Endodermal cell (in vitro differentiated cells): ENCODE results near the gene PRKACB. TPM values are rescaled to one million over a fixed set of nuclear protein-coding genes. Genes with fewer than 3 reads are reported as not detected.

ENCODE experiments used
- DNase-seq: peaks from one replicate; pipeline ENCODE4 v3.0.0-alpha.2; 2017
- H3K27ac ChIP-seq: 2 replicates; pipeline ENCODE4 v1.5.1; 2013; ENCODE audit warnings: mild to moderate bottlenecking, low read depth, low read length, moderate library complexity
- H3K27me3 ChIP-seq: 2 replicates; pipeline ENCODE4 v1.6.1; 2013; ENCODE audit warnings: mild to moderate bottlenecking, low read length, moderate library complexity; ENCODE audit not compliant: insufficient read depth, control insufficient read depth, poor library complexity, severe bottlenecking
- H3K36me3 ChIP-seq: 2 replicates; pipeline ENCODE4 v1.7.0; 2013; ENCODE audit warnings: mild to moderate bottlenecking, low read length, moderate library complexity; ENCODE audit not compliant: control insufficient read depth, insufficient read depth
- H3K4me1 ChIP-seq: one replicate; pipeline ENCODE4 v1.7.0; 2013; ENCODE audit warnings: low read length; ENCODE audit not compliant: control insufficient read depth, insufficient read depth
- H3K4me3 ChIP-seq: 2 replicates; pipeline ENCODE4 v1.5.1; 2013; ENCODE audit warnings: mild to moderate bottlenecking, low read length, moderate library complexity
- H3K9ac ChIP-seq: 2 replicates; pipeline ENCODE4 v1.6.1; 2013; ENCODE audit warnings: mild to moderate bottlenecking, low read length, moderate library complexity; ENCODE audit not compliant: poor library complexity, severe bottlenecking; ENCODE audit errors: extremely low read depth
- H3K9me3 ChIP-seq: 2 replicates; pipeline ENCODE4 v1.6.1; 2013; ENCODE audit warnings: mild to moderate bottlenecking, low read length, moderate library complexity; ENCODE audit not compliant: control insufficient read depth
- H3K27ac Mint-ChIP-seq: 2 replicates; pipeline ENCODE4 v1.8.0; 2020; ENCODE audit warnings: mixed read lengths
- H3K27me3 Mint-ChIP-seq: 2 replicates; pipeline ENCODE4 v1.8.0; 2021; ENCODE audit warnings: mild to moderate bottlenecking, mixed read lengths; ENCODE audit not compliant: insufficient read depth
- H3K36me3 Mint-ChIP-seq: 2 replicates; pipeline ENCODE4 v1.8.0; 2020; ENCODE audit warnings: low read depth, mixed read lengths
- H3K4me1 Mint-ChIP-seq: 2 replicates; pipeline ENCODE4 v1.8.0; 2020; ENCODE audit warnings: mixed read lengths
- H3K4me3 Mint-ChIP-seq: 2 replicates; pipeline ENCODE4 v1.8.0; 2020; ENCODE audit warnings: mild to moderate bottlenecking, moderate library complexity, mixed read lengths
- H3K9me3 Mint-ChIP-seq: 2 replicates; pipeline ENCODE4 v1.8.0; 2020; ENCODE audit warnings: mild to moderate bottlenecking, mixed read lengths
- WGBS, 2 experiments: methylation state at CpG; one replicate each; pipeline versions ENCODE4 v1.1.5 to v1.1.7; 2013; ENCODE audit warnings: missing lambda C conversion rate in 2 of 2, mixed read lengths in 1 of 2; ENCODE audit not compliant: insufficient coverage in 1 of 2, insufficient read length in 1 of 2; 5-methylcytosine and 5-hydroxymethylcytosine counted together
- total RNA-seq, 2 donors: library from RNA; stranded (reverse); fragmentation: NEBNext Ultra II Directional in 1 of 2; extraction: Animal tissue kit (Norgen Biotek cat#: 25700) in 1 of 2; gene quantifications; 2 replicates in 1 of 2; 3 replicates in 1 of 2; pipeline ENCODE4 v1.2.1, GENCODE V29; 2021
- TF ChIP-seq, protein P1 (sequence below): fragments of 200-600 bp; sonication (generic); conservative IDR thresholded peaks from 2 replicates; pipeline ENCODE4 v1.5.0; 2021; ENCODE audit warnings: antibody characterized with exemption, mild to moderate bottlenecking

The PRKACB gene
- total RNA-seq, 2 donors from 2014 or later = 19.8 to 36.1 TPM

DNA sequence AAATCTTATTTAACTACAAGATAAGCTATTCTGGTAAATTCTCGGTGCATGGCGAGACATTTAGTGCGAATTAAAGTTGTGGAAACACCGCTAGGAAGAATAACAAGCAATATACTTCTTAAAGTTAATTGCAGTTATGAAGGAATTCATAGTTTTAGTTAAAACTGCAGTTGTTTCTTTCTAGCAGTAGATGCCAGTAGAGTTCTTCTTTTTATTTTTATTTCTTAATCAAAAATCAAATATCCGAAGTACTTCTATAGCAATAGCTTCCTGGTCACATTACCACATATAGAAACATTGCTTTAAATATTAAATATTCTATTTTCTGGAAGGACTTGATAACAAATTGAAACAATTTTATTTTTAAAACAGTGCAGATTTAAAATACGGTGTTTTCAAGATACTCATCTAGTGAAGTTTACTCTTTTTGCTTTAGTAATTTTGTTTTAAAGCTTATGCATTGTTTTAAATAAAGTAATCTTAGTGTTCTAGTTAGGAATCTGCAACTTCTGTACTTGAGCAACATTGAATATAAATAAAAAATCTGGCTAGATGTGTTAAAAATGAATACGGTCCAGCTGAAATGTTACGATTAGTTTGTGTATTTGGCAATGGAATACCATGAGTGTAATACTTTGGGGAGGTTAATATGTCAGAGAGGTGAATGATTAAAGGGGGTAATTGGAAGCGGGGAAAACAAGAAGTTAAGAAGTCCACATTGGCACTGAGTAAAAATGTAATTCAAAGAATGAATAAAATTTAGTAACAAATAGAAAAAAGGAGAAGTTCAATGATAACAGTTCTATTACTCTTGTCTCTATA, 2.7 kb upstream of the PRKACB start:
- Mint-ChIP-seq H3K27ac (no peak overlapping the region), H3K9me3 (peaks cover 6% of the 10 kb centered on the region), H3K36me3 (no peaks in the 10 kb centered on the region), H3K27me3 (no peaks in the 10 kb centered on the region), H3K4me1 (peaks cover 6% of the 10 kb centered on the region), H3K4me3 (no peak overlapping the region)
- Histone ChIP-seq H3K9me3 (peaks cover 6% of the 10 kb centered on the region), H3K27me3 (no peaks in the 10 kb centered on the region), H3K9ac (no peak overlapping the region), H3K36me3 (no peaks in the 10 kb centered on the region), H3K27ac (no peak overlapping the region), H3K4me3 (no peak overlapping the region), H3K4me1 (no peaks in the 10 kb centered on the region)
- TF ChIP-seq, protein P1, sequence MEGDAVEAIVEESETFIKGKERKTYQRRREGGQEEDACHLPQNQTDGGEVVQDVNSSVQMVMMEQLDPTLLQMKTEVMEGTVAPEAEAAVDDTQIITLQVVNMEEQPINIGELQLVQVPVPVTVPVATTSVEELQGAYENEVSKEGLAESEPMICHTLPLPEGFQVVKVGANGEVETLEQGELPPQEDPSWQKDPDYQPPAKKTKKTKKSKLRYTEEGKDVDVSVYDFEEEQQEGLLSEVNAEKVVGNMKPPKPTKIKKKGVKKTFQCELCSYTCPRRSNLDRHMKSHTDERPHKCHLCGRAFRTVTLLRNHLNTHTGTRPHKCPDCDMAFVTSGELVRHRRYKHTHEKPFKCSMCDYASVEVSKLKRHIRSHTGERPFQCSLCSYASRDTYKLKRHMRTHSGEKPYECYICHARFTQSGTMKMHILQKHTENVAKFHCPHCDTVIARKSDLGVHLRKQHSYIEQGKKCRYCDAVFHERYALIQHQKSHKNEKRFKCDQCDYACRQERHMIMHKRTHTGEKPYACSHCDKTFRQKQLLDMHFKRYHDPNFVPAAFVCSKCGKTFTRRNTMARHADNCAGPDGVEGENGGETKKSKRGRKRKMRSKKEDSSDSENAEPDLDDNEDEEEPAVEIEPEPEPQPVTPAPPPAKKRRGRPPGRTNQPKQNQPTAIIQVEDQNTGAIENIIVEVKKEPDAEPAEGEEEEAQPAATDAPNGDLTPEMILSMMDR = peak; percentile 62
- WGBS, 2 experiments = 92 to 94% methylated on average over 3 to 9 of the region's 9 CpGs
- DNase-seq = no peak

DNA sequence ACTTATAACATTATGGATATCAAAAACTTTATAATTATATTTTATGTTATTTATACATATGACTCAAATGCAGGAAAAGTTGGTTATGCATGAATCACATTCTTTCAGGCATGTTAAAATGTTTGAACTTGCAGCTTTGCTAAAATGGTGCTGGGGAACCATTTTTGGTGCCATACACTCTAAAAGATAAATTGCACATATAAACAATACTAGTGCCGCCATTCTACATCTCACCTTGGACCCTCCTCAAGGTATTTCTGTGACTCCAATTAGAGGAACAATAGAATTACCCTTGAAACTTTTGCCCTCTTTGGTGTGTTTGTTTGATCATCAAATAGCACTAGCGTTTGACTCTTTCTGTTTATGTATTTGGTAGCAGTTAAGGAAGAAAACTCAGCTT, 997 bp downstream of the PRKACB start:
- Mint-ChIP-seq H3K4me1 (peaks cover 6% of the 10 kb centered on the region), H3K27me3 (no peaks in the 10 kb centered on the region), H3K36me3 (no peaks in the 10 kb centered on the region), H3K4me3 (no peak overlapping the region), H3K9me3 (no peaks in the 10 kb centered on the region), H3K27ac (no peak overlapping the region)
- no peaks in the 10 kb centered on the region for H3K9me3 ChIP-seq
- H3K9ac ChIP-seq = no peak overlapping the region
- H3K27ac ChIP-seq = no peak overlapping the region
- no peak for DNase-seq
- no peaks in the 10 kb centered on the region for H3K27me3 ChIP-seq
- H3K4me1 ChIP-seq = no peaks in the 10 kb centered on the region
- 87% methylated on average over 1 of the region's 2 CpGs; no CpG with 5 or more reads in 1 of the 2 experiments for WGBS, 2 experiments
- TF ChIP-seq, protein P1 = no peak
- H3K4me3 ChIP-seq = no peak overlapping the region
- no peaks in the 10 kb centered on the region for H3K36me3 ChIP-seq

DNA sequence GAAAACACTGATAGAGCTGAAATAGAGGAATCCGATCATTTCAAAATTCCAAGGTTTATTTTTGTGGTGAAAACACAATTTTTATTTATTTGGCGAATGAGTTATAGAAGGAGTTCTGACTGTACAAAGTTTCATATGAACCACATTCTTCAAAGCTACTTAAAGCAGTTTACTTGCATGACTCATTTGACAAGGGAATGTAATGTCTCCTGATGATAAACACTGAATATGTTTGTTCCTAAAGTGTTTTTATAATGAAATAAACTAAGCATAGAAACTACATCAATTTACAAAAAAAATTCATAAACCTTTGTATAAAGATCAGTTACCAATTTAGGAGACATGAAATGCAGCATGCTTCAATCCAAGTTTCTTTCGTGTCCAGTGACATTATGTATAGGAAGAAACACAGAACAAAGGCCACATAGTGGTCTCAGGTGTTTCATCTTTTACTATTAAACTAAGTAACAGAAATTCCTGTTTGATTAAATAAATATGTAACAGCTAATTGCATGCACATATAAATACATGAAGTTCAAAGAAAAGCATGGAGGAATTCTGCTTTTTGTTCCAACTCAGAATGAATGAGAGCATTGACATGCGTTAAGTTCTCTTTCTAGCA, 2.5 kb downstream of the PRKACB start:
- H3K4me3 Mint-ChIP-seq = no peak overlapping the region
- H3K27ac Mint-ChIP-seq = no peak overlapping the region
- no peaks in the 10 kb centered on the region for H3K27me3 Mint-ChIP-seq
- Histone ChIP-seq H3K36me3 (no peaks in the 10 kb centered on the region), H3K27me3 (no peaks in the 10 kb centered on the region), H3K9ac (no peak overlapping the region), H3K4me3 (no peak overlapping the region), H3K9me3 (no peaks in the 10 kb centered on the region), H3K4me1 (no peaks in the 10 kb centered on the region), H3K27ac (no peak overlapping the region)
- H3K4me1 Mint-ChIP-seq = peaks cover 6% of the 10 kb centered on the region
- H3K36me3 Mint-ChIP-seq = no peaks in the 10 kb centered on the region
- WGBS, 2 experiments = 91% methylated on average over 3 of the region's 4 CpGs; no CpG with 5 or more reads in 1 of the 2 experiments
- DNase-seq = no peak
- TF ChIP-seq, protein P1 = no peak
- H3K9me3 Mint-ChIP-seq = no peaks in the 10 kb centered on the region
